WTC11 (cell line): ENCODE data around the gene FARP2. TPM values are rescaled to one million over a fixed set of nuclear protein-coding genes. Genes with fewer than 3 reads are reported as not detected.

Experiments used
- ATAC-seq: fragments of 200-7000 bp; cut with Tn5 transposase; 2 replicates; pipeline ENCODE4 v1.10.0; 2021; ENCODE audit warnings: mild to moderate bottlenecking, moderate library complexity
- CTCF ChIA-PET: fragments of 300-600 bp; sonication (Branson Sonifier 250); formaldehyde crosslinking; loops from one replicate; lab custom pipeline; 2021; ENCODE audit warnings: antibody characterized with exemption; lab: Charles Lee
- POLR2A ChIA-PET: fragments of 350-600 bp; sonication (Branson Sonifier 250); formaldehyde crosslinking; loops from one replicate; lab custom pipeline; 2021; ENCODE audit warnings: antibody characterized with exemption; lab: Charles Lee
- DNase-seq: peaks from one replicate; pipeline ENCODE4 v3.0.0; 2021; ENCODE audit warnings: low spot score
- H3K27ac Mint-ChIP-seq: 2 replicates; pipeline ENCODE4 v1.8.0; 2021; ENCODE audit warnings: mixed read lengths
- H3K27me3 Mint-ChIP-seq: 2 replicates; pipeline ENCODE4 v1.8.0; 2021; ENCODE audit warnings: low read depth, mild to moderate bottlenecking, moderate library complexity, mixed read lengths
- H3K36me3 Mint-ChIP-seq: 2 replicates; pipeline ENCODE4 v1.8.0; 2021; ENCODE audit warnings: mixed read lengths
- H3K4me1 Mint-ChIP-seq: 2 replicates; pipeline ENCODE4 v1.8.0; 2022; ENCODE audit warnings: mixed read lengths
- H3K4me3 Mint-ChIP-seq: 2 replicates; pipeline ENCODE4 v1.8.0; 2021; ENCODE audit warnings: mild to moderate bottlenecking, moderate library complexity, mixed read lengths
- H3K9me3 Mint-ChIP-seq: 2 replicates; pipeline ENCODE4 v1.8.0; 2021; ENCODE audit warnings: mixed read lengths
- AFF4 ChIP-seq: sonication (generic); formaldehyde crosslinking; IDR thresholded peaks from 2 replicates; pipeline ENCODE4 v1.8.1; 2023; ENCODE audit warnings: mild to moderate bottlenecking, missing genetic modification reagents, borderline replicate concordance
- ESRRA ChIP-seq: sonication (generic); formaldehyde crosslinking; IDR thresholded peaks from 2 replicates; pipeline ENCODE4 v1.8.1; 2022; ENCODE audit warnings: mild to moderate bottlenecking, missing genetic modification reagents, borderline replicate concordance
- ETV6 ChIP-seq: sonication (generic); formaldehyde crosslinking; IDR thresholded peaks from 2 replicates; pipeline ENCODE4 v1.8.1; 2022; ENCODE audit warnings: mild to moderate bottlenecking, missing genetic modification reagents
- FOXP1 ChIP-seq: sonication (generic); formaldehyde crosslinking; IDR thresholded peaks from 2 replicates; pipeline ENCODE4 v1.8.0; 2022; ENCODE audit warnings: missing genetic modification reagents, mild to moderate bottlenecking, moderate library complexity, borderline replicate concordance
- GABPB1 ChIP-seq: sonication (generic); formaldehyde crosslinking; IDR thresholded peaks from 2 replicates; pipeline ENCODE4 v1.8.1; 2023; ENCODE audit warnings: mild to moderate bottlenecking, missing genetic modification reagents
- GTF2I ChIP-seq: fragments of 250-450 bp; sonication (Bioruptor Pico); conservative IDR thresholded peaks from 2 replicates; pipeline ENCODE4 v1.4.0; 2021; ENCODE audit warnings: mild to moderate bottlenecking
- KAT7 ChIP-seq: sonication (generic); formaldehyde crosslinking; IDR thresholded peaks from 2 replicates; pipeline ENCODE4 v1.8.1; 2023; ENCODE audit warnings: missing genetic modification reagents, mild to moderate bottlenecking, borderline replicate concordance
- MXD4 ChIP-seq: fragments of 250-450 bp; sonication (Bioruptor Pico); IDR thresholded peaks from 2 replicates; pipeline ENCODE4 v1.8.0; 2021; ENCODE audit warnings: mild to moderate bottlenecking, moderate library complexity, borderline replicate concordance
- MYBL2 ChIP-seq: sonication (generic); formaldehyde crosslinking; IDR thresholded peaks from 2 replicates; pipeline ENCODE4 v1.8.1; 2023; ENCODE audit warnings: mild to moderate bottlenecking, moderate library complexity, missing genetic modification reagents
- NR1H2 ChIP-seq: sonication (generic); formaldehyde crosslinking; IDR thresholded peaks from 2 replicates; pipeline ENCODE4 v1.9.0; 2021; ENCODE audit warnings: mild to moderate bottlenecking, moderate library complexity, missing genetic modification reagents
- NR2C2 ChIP-seq: sonication (generic); formaldehyde crosslinking; IDR thresholded peaks from 2 replicates; pipeline ENCODE4 v1.8.0; 2022; ENCODE audit warnings: mild to moderate bottlenecking, missing genetic modification reagents
- ZBTB21 ChIP-seq: sonication (generic); formaldehyde crosslinking; IDR thresholded peaks from 2 replicates; pipeline ENCODE4 v1.8.1; 2023; ENCODE audit warnings: mild to moderate bottlenecking, missing genetic modification reagents, borderline replicate concordance
- ZNF138 ChIP-seq: sonication (generic); formaldehyde crosslinking; conservative IDR thresholded peaks from 2 replicates; pipeline ENCODE4 v1.8.1; 2022; ENCODE audit warnings: mild to moderate bottlenecking, moderate library complexity, missing genetic modification reagents
- ZNF263 ChIP-seq: sonication (generic); formaldehyde crosslinking; IDR thresholded peaks from 2 replicates; pipeline ENCODE4 v1.8.1; 2022; ENCODE audit warnings: low read depth, mild to moderate bottlenecking, moderate library complexity, missing genetic modification reagents
- ZNF317 ChIP-seq: sonication (generic); formaldehyde crosslinking; IDR thresholded peaks from 2 replicates; pipeline ENCODE4 v1.8.1; 2023; ENCODE audit warnings: low read depth, mild to moderate bottlenecking, moderate library complexity, missing genetic modification reagents, borderline replicate concordance
- ZNF416 ChIP-seq: fragments of 250-450 bp; sonication (Bioruptor Pico); IDR thresholded peaks from 2 replicates; pipeline ENCODE4 v1.9.0; 2021; ENCODE audit warnings: mild to moderate bottlenecking, inconsistent platforms
- ZNF423 ChIP-seq: fragments of 250-450 bp; sonication (Bioruptor Pico); IDR thresholded peaks from 2 replicates; pipeline ENCODE4 v2.1.2; 2022; ENCODE audit warnings: mild to moderate bottlenecking, moderate library complexity
- total RNA-seq: library from RNA; stranded (reverse); gene quantifications from 3 replicates; pipeline ENCODE4 v1.2.3, GENCODE V29; 2021
- TF ChIP-seq, protein P1 (sequence below): sonication (generic); formaldehyde crosslinking; IDR thresholded peaks from 2 replicates; pipeline ENCODE4 v1.8.0; 2022; ENCODE audit warnings: missing genetic modification reagents
- TF ChIP-seq, protein P2 (sequence below): sonication (generic); formaldehyde crosslinking; conservative IDR thresholded peaks from 2 replicates; pipeline ENCODE4 v1.8.1; 2022; ENCODE audit warnings: mild to moderate bottlenecking, missing genetic modification reagents
- TF ChIP-seq, protein P3 (sequence below): sonication (generic); formaldehyde crosslinking; IDR thresholded peaks from 2 replicates; pipeline ENCODE4 v1.8.1; 2022; ENCODE audit warnings: low read depth, mild to moderate bottlenecking, moderate library complexity, missing genetic modification reagents, borderline replicate concordance
- TF ChIP-seq, protein P4 (sequence below): sonication (generic); formaldehyde crosslinking; IDR thresholded peaks from 2 replicates; pipeline ENCODE4 v1.8.1; 2023; ENCODE audit warnings: mild to moderate bottlenecking, missing genetic modification reagents, moderate library complexity
- TF ChIP-seq, protein P5 (sequence below): sonication (generic); formaldehyde crosslinking; IDR thresholded peaks from 2 replicates; pipeline ENCODE4 v1.8.1; 2022; ENCODE audit warnings: missing genetic modification reagents, borderline replicate concordance

The FARP2 gene
- total RNA-seq, 1 experiment from 2014 or later: 37.8 TPM

GRCh38 chr2:241506793-241507429 lies 150.8 kb downstream of the FARP2 start:
- H3K9me3 Mint-ChIP-seq: no peaks in the 10 kb centered on the region
- no peak for TF ChIP-seq ZNF423 (CRISPR knock-in tag)
- TF ChIP-seq ETV6: no peak
- TF ChIP-seq NR2C2 (CRISPR knock-in tag): no peak
- TF ChIP-seq, protein P1, sequence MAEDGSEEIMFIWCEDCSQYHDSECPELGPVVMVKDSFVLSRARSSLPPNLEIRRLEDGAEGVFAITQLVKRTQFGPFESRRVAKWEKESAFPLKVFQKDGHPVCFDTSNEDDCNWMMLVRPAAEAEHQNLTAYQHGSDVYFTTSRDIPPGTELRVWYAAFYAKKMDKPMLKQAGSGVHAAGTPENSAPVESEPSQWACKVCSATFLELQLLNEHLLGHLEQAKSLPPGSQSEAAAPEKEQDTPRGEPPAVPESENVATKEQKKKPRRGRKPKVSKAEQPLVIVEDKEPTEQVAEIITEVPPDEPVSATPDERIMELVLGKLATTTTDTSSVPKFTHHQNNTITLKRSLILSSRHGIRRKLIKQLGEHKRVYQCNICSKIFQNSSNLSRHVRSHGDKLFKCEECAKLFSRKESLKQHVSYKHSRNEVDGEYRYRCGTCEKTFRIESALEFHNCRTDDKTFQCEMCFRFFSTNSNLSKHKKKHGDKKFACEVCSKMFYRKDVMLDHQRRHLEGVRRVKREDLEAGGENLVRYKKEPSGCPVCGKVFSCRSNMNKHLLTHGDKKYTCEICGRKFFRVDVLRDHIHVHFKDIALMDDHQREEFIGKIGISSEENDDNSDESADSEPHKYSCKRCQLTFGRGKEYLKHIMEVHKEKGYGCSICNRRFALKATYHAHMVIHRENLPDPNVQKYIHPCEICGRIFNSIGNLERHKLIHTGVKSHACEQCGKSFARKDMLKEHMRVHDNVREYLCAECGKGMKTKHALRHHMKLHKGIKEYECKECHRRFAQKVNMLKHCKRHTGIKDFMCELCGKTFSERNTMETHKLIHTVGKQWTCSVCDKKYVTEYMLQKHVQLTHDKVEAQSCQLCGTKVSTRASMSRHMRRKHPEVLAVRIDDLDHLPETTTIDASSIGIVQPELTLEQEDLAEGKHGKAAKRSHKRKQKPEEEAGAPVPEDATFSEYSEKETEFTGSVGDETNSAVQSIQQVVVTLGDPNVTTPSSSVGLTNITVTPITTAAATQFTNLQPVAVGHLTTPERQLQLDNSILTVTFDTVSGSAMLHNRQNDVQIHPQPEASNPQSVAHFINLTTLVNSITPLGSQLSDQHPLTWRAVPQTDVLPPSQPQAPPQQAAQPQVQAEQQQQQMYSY (CRISPR knock-in tag): no peak
- TF ChIP-seq ZNF263 (CRISPR knock-in tag): no peak
- TF ChIP-seq, protein P2, sequence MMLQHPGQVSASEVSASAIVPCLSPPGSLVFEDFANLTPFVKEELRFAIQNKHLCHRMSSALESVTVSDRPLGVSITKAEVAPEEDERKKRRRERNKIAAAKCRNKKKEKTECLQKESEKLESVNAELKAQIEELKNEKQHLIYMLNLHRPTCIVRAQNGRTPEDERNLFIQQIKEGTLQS (CRISPR knock-in tag): no peak
- TF ChIP-seq NR1H2 (CRISPR knock-in tag): no peak
- TF ChIP-seq, protein P3, sequence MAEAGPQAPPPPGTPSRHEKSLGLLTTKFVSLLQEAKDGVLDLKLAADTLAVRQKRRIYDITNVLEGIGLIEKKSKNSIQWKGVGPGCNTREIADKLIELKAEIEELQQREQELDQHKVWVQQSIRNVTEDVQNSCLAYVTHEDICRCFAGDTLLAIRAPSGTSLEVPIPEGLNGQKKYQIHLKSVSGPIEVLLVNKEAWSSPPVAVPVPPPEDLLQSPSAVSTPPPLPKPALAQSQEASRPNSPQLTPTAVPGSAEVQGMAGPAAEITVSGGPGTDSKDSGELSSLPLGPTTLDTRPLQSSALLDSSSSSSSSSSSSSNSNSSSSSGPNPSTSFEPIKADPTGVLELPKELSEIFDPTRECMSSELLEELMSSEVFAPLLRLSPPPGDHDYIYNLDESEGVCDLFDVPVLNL (CRISPR knock-in tag): no peak
- no peak for TF ChIP-seq ZNF317 (CRISPR knock-in tag)
- TF ChIP-seq ZNF138 (CRISPR knock-in tag): no peak
- TF ChIP-seq ZBTB21: no peak
- TF ChIP-seq ZNF416 (CRISPR knock-in tag): no peak
- no peak for TF ChIP-seq KAT7 (CRISPR knock-in tag)
- TF ChIP-seq GTF2I (CRISPR knock-in tag): no peak
- no peak for TF ChIP-seq MYBL2
- DNase-seq: peak; percentile 23
- no peak for ATAC-seq
- 0 out of 2 replicates have a peak, but pooled peaks cover 2% of the 10 kb centered on the region for H3K36me3 Mint-ChIP-seq
- peak overlapping the region; percentile 78 for H3K4me3 Mint-ChIP-seq
- H3K27me3 Mint-ChIP-seq: peaks cover 15% of the 10 kb centered on the region
- CTCF ChIA-PET: interaction anchor here (1.1 to 1.6 kb wide), 2 partner anchors 17 to 104 kb away, joined by 3 to 4 read pairs; no protein-coding TSS in a partner anchor
- POLR2A ChIA-PET: no interaction called here
- H3K4me1 Mint-ChIP-seq: peaks cover 17% of the 10 kb centered on the region
- peak overlapping the region; percentile 33 for H3K27ac Mint-ChIP-seq

- H3K4me1 Mint-ChIP-seq: peaks cover 17% of the 10 kb centered on the region
- POLR2A ChIA-PET: no interaction called here
- DNase-seq: peak; percentile 60
- TF ChIP-seq ZNF138 (CRISPR knock-in tag): peak; percentile 31; the same call in 1 of the 2 replicates
- TF ChIP-seq MXD4 (CRISPR knock-in tag): no peak
- TF ChIP-seq FOXP1 (CRISPR knock-in tag): no peak
- no peak for TF ChIP-seq GTF2I (CRISPR knock-in tag)
- no peak for TF ChIP-seq ESRRA (CRISPR knock-in tag)
- TF ChIP-seq, protein P4, sequence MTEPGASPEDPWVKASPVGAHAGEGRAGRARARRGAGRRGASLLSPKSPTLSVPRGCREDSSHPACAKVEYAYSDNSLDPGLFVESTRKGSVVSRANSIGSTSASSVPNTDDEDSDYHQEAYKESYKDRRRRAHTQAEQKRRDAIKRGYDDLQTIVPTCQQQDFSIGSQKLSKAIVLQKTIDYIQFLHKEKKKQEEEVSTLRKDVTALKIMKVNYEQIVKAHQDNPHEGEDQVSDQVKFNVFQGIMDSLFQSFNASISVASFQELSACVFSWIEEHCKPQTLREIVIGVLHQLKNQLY (CRISPR knock-in tag): 0 out of 2 replicates have a peak, but pooled peaks have one; percentile 25
- TF ChIP-seq, protein P5, sequence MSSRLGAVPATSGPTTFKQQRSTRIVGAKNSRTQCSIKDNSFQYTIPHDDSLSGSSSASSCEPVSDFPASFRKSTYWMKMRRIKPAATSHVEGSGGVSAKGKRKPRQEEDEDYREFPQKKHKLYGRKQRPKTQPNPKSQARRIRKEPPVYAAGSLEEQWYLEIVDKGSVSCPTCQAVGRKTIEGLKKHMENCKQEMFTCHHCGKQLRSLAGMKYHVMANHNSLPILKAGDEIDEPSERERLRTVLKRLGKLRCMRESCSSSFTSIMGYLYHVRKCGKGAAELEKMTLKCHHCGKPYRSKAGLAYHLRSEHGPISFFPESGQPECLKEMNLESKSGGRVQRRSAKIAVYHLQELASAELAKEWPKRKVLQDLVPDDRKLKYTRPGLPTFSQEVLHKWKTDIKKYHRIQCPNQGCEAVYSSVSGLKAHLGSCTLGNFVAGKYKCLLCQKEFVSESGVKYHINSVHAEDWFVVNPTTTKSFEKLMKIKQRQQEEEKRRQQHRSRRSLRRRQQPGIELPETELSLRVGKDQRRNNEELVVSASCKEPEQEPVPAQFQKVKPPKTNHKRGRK (CRISPR knock-in tag): no peak
- TF ChIP-seq GABPB1 (CRISPR knock-in tag): 0 out of 2 replicates have a peak, but pooled peaks have one; percentile 7
- no peak for TF ChIP-seq AFF4 (CRISPR knock-in tag)
These were observed 151.6 kb downstream of the FARP2 start for GRCh38 chr2:241507430-241508239.

More at GRCh38 chr2:241507430-241508239, 151.6 kb downstream of the FARP2 start:
- Mint-ChIP-seq H3K9me3 (no peaks in the 10 kb centered on the region), H3K27me3 (peaks cover 15% of the 10 kb centered on the region), H3K27ac (no peak overlapping the region; the same call in 1 of the 2 replicates), H3K36me3 (no peaks in the 10 kb centered on the region), H3K4me3 (peak overlapping the region; percentile 78)
- peak; percentile 11 for ATAC-seq
- CTCF ChIA-PET: interaction anchor here (0.6 to 1.6 kb wide), 3 partner anchors 10 to 139 kb away, joined by 3 to 6 read pairs (median 4); no protein-coding TSS in a partner anchor
